Liver (tissue), 9 donors: ENCODE results near the gene TAOK2. TPM values are rescaled to one million over a fixed set of nuclear protein-coding genes. Genes with fewer than 3 reads are reported as not detected.

Source experiments
- DNase-seq: peaks from one replicate; pipeline ENCODE4 v3.0.0-alpha.2; 2017; ENCODE audit warnings: low spot score
- H3K27ac ChIP-seq, 2 donors: one replicate each; pipeline ENCODE4 v1.7.0; 2013; ENCODE audit warnings: inconsistent platforms in 2 of 2, low read length in 2 of 2, control low read depth in 1 of 2, low read depth in 1 of 2, mild to moderate bottlenecking in 1 of 2
- H3K27me3 ChIP-seq, 4 donors: one replicate each; pipeline versions ENCODE4 v1.6.1 to v1.7.0; 2013; ENCODE audit warnings: low read length in 3 of 4, inconsistent platforms in 1 of 4, mild to moderate bottlenecking in 1 of 4, moderate library complexity in 1 of 4; ENCODE audit not compliant: control insufficient read depth in 4 of 4, insufficient read depth in 4 of 4
- H3K36me3 ChIP-seq, 4 donors: one replicate each; pipeline versions ENCODE4 v1.6.1 to v1.7.0; 2013; ENCODE audit warnings: low read length in 3 of 4, mild to moderate bottlenecking in 3 of 4, low read depth in 1 of 4, moderate library complexity in 1 of 4; ENCODE audit not compliant: control insufficient read depth in 4 of 4, insufficient read depth in 3 of 4
- H3K4me1 ChIP-seq, 4 donors: one replicate each; pipeline versions ENCODE4 v1.6.1 to v1.7.0; 2013; ENCODE audit warnings: low read length in 3 of 4, mild to moderate bottlenecking in 3 of 4, moderate library complexity in 1 of 4; ENCODE audit not compliant: control insufficient read depth in 4 of 4, insufficient read depth in 4 of 4
- H3K4me3 ChIP-seq, 3 donors: one replicate each; pipeline versions ENCODE4 v1.6.1 to v1.7.0; 2013; ENCODE audit warnings: low read length in 3 of 3, control low read depth in 1 of 3, low read depth in 1 of 3, mild to moderate bottlenecking in 1 of 3
- H3K9ac ChIP-seq, 2 donors: one replicate each; pipeline ENCODE4 v1.7.0; 2013; ENCODE audit warnings: low read length in 2 of 2, mild to moderate bottlenecking in 2 of 2, moderate library complexity in 2 of 2, control low read depth in 1 of 2, low read depth in 1 of 2
- H3K9me3 ChIP-seq, 4 donors: one replicate each; pipeline versions ENCODE4 v1.6.1 to v1.7.0; 2013; ENCODE audit warnings: low read length in 3 of 4; ENCODE audit not compliant: control insufficient read depth in 4 of 4
- ATF3 ChIP-seq: IDR thresholded peaks from 2 replicates; pipeline ENCODE4 v1.6.1; 2016; ENCODE audit warnings: antibody characterized with exemption
- CTCF ChIP-seq: fragments of 150-350 bp; IDR thresholded peaks from 2 replicates; pipeline ENCODE4 v1.5.1; 2017; ENCODE audit warnings: improper control_type of control experiment, low read depth, low read length; ENCODE audit not compliant: missing input control
- FOXA1 ChIP-seq: IDR thresholded peaks from 2 replicates; pipeline ENCODE4 v1.6.1; 2016; ENCODE audit warnings: antibody characterized with exemption
- FOXA2 ChIP-seq: IDR thresholded peaks from 2 replicates; pipeline ENCODE4 v1.6.1; 2016; ENCODE audit warnings: antibody characterized with exemption
- GABPA ChIP-seq, 2 donors: IDR thresholded peaks in 1 of 2; conservative IDR thresholded peaks in 1 of 2; 2 replicates each; pipeline ENCODE4 v1.6.1; 2016; ENCODE audit warnings: antibody characterized with exemption in 2 of 2, mild to moderate bottlenecking in 1 of 2, moderate library complexity in 1 of 2
- MAX ChIP-seq: IDR thresholded peaks from 2 replicates; pipeline ENCODE4 v1.6.1; 2016; ENCODE audit warnings: antibody characterized with exemption
- NR2F2 ChIP-seq: IDR thresholded peaks from 2 replicates; pipeline ENCODE4 v1.6.1; 2016; ENCODE audit warnings: antibody characterized with exemption
- RXRA ChIP-seq, 2 donors: IDR thresholded peaks; 2 replicates each; pipeline ENCODE4 v1.6.1; 2017 to 2018; ENCODE audit warnings: antibody characterized with exemption in 2 of 2, mild to moderate bottlenecking in 1 of 2
- WGBS: extraction: QIAGEN DNeasy Blood & Tissue Kit; methylation state at CpG from one replicate; pipeline ENCODE4 v1.1.7; 2013; 5-methylcytosine and 5-hydroxymethylcytosine counted together
- polyA plus RNA-seq, 2 donors: library from polyadenylated mRNA; stranded (reverse) in 1 of 2; unstranded in 1 of 2; fragments of 200-250 nt in 1 of 2; fragments of >200 nt in 1 of 2; fragmentation: Nextera tagmentation in 1 of 2; extraction: Ambion mirVana in 1 of 2; gene quantifications; one replicate each; pipeline versions ENCODE4 v1.2.1 to v1.2.3, GENCODE V29; 2013 to 2015
- total RNA-seq, 2 donors: library from RNA; depleted of rRNA; stranded (reverse); fragments of >200 nt; gene quantifications; one replicate each; pipeline ENCODE4 v1.2.3, GENCODE V29; 2014
- TF ChIP-seq, protein P1 (sequence below): IDR thresholded peaks from 2 replicates; pipeline ENCODE4 v1.6.1; 2016; ENCODE audit warnings: antibody characterized with exemption
- TF ChIP-seq, protein P2 (sequence below): IDR thresholded peaks from 2 replicates; pipeline ENCODE4 v1.6.1; 2016; ENCODE audit warnings: antibody characterized with exemption, mild to moderate bottlenecking
- donor health status: healthy.
- donor health status: healthy.
- donor health status: healthy.
- donor health status: healthy.
- donor health status: healthy.

The TAOK2 gene
- total and polyA plus RNA-seq, 4 donors: 2.2 to 27.9 (median 16.0) TPM

DNA sequence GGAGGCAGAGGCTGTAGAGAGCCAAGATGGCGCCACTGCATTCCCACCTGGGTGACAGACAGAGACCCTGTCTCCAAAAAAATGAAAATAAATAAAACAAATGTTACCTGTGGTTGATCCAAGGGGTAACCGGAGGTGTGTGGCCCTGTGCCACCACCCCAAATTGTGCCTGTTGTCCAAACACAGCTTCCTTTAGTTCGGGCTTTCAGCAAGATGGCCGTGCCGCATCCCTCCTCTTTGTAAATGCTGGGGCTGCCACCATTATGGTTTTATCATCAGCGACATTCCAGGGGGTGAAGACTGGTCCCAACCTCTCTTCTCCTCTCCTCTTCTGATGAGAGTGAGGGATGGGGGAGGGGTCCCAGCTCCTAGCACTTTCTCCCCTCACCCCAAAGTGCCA lies 49.2 kb downstream of the TAOK2 start, which contains the start of gene C16orf92 (continued):
- TF ChIP-seq CTCF: no peak

- Histone ChIP-seq H3K4me1 (peaks cover 2 to 8% (median 4%) of the 10 kb centered on the region in 4 donors), H3K4me3 (no peak overlapping the region), H3K36me3 (no peaks in the 10 kb centered on the region), H3K27me3 (no peaks in the 10 kb centered on the region), H3K27ac (no peak overlapping the region), H3K9me3 (no peaks in the 10 kb centered on the region), H3K9ac (no peak overlapping the region)
- TF ChIP-seq, protein P1, sequence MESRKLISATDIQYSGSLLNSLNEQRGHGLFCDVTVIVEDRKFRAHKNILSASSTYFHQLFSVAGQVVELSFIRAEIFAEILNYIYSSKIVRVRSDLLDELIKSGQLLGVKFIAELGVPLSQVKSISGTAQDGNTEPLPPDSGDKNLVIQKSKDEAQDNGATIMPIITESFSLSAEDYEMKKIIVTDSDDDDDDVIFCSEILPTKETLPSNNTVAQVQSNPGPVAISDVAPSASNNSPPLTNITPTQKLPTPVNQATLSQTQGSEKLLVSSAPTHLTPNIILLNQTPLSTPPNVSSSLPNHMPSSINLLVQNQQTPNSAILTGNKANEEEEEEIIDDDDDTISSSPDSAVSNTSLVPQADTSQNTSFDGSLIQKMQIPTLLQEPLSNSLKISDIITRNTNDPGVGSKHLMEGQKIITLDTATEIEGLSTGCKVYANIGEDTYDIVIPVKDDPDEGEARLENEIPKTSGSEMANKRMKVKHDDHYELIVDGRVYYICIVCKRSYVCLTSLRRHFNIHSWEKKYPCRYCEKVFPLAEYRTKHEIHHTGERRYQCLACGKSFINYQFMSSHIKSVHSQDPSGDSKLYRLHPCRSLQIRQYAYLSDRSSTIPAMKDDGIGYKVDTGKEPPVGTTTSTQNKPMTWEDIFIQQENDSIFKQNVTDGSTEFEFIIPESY: no peak
- TF ChIP-seq FOXA1: no peak
- TF ChIP-seq, protein P2, sequence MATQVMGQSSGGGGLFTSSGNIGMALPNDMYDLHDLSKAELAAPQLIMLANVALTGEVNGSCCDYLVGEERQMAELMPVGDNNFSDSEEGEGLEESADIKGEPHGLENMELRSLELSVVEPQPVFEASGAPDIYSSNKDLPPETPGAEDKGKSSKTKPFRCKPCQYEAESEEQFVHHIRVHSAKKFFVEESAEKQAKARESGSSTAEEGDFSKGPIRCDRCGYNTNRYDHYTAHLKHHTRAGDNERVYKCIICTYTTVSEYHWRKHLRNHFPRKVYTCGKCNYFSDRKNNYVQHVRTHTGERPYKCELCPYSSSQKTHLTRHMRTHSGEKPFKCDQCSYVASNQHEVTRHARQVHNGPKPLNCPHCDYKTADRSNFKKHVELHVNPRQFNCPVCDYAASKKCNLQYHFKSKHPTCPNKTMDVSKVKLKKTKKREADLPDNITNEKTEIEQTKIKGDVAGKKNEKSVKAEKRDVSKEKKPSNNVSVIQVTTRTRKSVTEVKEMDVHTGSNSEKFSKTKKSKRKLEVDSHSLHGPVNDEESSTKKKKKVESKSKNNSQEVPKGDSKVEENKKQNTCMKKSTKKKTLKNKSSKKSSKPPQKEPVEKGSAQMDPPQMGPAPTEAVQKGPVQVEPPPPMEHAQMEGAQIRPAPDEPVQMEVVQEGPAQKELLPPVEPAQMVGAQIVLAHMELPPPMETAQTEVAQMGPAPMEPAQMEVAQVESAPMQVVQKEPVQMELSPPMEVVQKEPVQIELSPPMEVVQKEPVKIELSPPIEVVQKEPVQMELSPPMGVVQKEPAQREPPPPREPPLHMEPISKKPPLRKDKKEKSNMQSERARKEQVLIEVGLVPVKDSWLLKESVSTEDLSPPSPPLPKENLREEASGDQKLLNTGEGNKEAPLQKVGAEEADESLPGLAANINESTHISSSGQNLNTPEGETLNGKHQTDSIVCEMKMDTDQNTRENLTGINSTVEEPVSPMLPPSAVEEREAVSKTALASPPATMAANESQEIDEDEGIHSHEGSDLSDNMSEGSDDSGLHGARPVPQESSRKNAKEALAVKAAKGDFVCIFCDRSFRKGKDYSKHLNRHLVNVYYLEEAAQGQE: no peak
- TF ChIP-seq CTCF: no peak
- no peak for TF ChIP-seq MAX
- no peak for TF ChIP-seq ATF3
- TF ChIP-seq RXRA (IDR thresholded peaks at IDR 0.05): no peak
- TF ChIP-seq GABPA (IDR thresholded peaks at IDR 0.05 in 1 of 2, conservative IDR thresholded peaks at IDR 0.05 in 1 of 2): no peak
- TF ChIP-seq NR2F2: no peak
- no peak for TF ChIP-seq FOXA2
- WGBS: 84% methylated on average over 11 of the region's 11 CpGs
- no peak for DNase-seq
Observed at GRCh38 chr16:30023586-30023985, 49.9 kb downstream of the TAOK2 start.
